ENCODE data around the gene MAP2K4.

GRCh38 chr17:12118617-12119016 lies 97.9 kb downstream of the MAP2K4 start:
- no peak for TF ChIP-seq CTCF (IDR thresholded peaks at IDR 0.05; ENCODE audit: poor library complexity)
- no peak for TF ChIP-seq EZH2 (IDR thresholded peaks at IDR 0.05; ENCODE audit: borderline replicate concordance)
- TF ChIP-seq EZH2phosphoT487 (IDR thresholded peaks at IDR 0.05; ENCODE audit: low read depth, severe bottlenecking, unreplicated experiment): no peak
